GM18951 (cell line): ENCODE measurements around the gene TAGLN2.

ENCODE experiments used
- POLR2A ChIP-seq: IDR thresholded peaks from 4 replicates; pipeline ENCODE4 v1.6.1; 2011; ENCODE audit warnings: mild to moderate bottlenecking; ENCODE audit not compliant: insufficient read length, insufficient read depth; ENCODE audit errors: extremely low read depth
- in situ Hi-C: fragments of 300-500 bp; cut with MboI; formaldehyde crosslinking; loops from one replicate; pipeline ENCODE4 v1.12.0; 2022; ENCODE audit warnings: low sequenced_read_pairs, mixed read lengths, inconsistent platforms; ENCODE audit not compliant: unreplicated experiment

Gene TAGLN2

DNA sequence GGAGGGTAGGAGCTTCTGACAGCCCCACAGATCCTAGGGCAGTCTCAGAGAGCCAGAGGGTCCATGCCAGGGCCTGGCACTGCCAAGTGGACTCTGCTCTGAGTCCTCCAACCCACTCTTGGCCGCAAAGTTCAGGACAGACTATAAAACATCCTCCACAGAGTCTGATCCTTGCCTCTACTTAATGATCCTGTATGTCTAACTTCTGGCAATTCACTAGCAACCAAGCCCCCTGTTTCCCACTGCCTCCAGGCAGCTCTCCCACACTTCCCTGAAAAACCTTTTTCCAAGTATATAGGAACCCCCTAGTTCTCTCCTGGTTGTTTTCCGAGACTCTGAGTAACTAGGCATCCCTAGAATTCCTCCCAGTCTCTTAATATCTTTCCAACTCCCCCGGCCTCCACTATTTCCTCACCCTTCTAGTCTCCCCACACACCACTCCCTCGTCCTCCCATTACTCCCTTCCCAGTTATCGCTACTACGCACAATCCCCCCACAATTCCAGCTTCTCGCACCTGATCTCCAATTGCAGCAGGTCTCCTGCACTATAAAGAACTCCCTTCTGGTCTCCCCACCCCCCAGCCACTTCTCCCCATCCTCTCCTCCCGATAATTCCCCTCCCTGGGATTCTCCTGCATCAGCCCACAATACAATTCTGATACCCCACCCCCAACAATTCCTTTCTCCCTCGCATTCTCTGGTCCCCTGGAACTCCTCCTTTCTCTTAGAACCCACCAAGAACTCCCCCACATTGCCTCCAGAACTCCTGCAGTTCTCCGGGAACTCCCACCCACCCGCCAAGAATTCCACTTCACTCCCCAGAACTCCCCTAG lies 19.5 kb upstream of the TAGLN2 start:
- no peak for TF ChIP-seq POLR2A
- in situ Hi-C loops, result loop anchor here (5.0 kb wide), 1 partner anchor 57 kb away; no protein-coding TSS in a partner anchor

DNA sequence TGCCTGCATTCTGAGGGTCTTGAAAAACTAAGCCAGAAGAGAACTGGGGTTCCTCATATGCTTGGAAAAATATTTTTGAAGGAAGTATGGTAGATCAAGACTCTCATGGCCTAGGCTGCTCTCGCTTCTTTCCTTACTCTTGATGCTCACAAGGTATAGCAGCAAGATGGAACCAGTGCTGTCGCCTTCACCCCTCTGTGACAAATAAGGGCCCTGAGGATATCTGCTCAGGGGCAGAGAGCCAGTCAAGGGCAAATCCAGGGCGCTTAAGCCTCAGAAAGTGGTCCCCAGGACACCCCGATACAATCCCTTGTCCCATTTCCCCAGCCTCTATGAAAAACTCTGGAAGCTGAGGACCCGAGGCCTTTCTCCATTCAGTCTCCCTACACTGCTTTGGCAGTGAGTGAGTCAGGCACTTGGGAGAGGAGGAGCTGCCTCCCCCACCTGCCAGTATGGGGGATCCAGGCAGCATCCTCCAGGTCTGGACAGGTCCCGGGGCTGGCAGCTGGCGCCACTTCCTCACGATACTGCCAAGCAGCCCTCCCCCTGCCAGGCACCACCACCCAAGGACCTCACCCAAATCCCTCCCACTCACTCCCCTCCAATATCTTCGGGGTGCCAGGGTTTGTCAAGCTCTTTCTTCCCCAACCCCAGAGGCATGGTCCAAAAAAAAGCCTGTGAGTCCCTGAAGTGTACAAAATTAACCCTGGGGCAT lies 18.8 kb upstream of the TAGLN2 start:
- in situ Hi-C loops, result loop anchor here (5.0 kb wide), 1 partner anchor 58 kb away; no protein-coding TSS in a partner anchor
- TF ChIP-seq POLR2A, result no peak

DNA sequence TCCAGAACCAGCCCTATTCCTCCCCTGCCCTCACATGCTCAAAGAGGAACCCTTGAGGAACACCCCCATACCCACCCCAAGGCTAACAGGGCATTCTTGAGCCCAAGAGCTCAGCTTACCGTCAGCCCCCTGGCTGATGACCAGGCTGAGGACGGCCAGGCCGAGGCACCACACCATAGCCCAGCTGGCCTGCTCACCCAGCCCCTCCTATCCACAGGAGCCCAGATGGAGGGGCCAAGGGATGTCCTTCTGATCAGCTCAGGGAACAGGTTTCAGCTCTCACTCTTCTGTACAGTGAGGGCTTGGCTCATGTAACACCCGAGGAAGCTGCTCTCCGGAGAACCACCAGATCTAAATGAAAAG lies 18.0 kb upstream of the TAGLN2 start:
- in situ Hi-C loops, result loop anchor here (5.0 kb wide), 1 partner anchor 59 kb away; no protein-coding TSS in a partner anchor
- no peak for TF ChIP-seq POLR2A

DNA sequence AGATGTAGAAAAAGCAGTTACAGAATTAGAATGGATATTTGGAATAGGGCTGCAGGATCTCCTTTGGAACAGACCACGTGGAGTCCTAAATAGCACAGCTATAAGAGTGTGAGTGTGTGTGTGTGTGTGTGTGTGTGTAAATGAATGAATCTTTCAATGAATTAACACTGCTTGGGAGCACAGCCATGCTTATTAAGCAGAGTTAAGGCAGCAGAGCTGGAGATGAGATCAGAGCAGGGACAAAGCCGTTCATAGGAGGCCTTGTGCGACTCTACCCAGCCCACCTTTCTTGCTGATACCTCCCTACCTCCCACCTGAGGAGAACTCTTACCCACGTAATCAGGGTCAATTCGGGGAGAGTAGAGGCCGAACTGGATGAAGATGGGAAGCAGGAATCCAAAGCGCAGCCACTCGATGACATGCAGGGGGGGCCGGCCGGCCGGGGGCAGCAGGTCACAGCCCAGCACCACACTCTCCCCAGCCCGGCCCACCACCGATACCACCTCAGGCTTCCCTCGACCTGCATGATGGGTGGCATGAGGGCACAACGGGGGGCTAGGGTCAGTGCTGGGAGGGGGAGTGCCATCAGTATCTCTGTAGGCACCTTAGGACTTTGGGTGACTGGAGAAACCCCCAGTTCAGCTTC lies 17.4 kb upstream of the TAGLN2 start:
- in situ Hi-C loops, result loop anchor here (5.0 kb wide), 1 partner anchor 60 kb away; no protein-coding TSS in a partner anchor
- no peak for TF ChIP-seq POLR2A

DNA sequence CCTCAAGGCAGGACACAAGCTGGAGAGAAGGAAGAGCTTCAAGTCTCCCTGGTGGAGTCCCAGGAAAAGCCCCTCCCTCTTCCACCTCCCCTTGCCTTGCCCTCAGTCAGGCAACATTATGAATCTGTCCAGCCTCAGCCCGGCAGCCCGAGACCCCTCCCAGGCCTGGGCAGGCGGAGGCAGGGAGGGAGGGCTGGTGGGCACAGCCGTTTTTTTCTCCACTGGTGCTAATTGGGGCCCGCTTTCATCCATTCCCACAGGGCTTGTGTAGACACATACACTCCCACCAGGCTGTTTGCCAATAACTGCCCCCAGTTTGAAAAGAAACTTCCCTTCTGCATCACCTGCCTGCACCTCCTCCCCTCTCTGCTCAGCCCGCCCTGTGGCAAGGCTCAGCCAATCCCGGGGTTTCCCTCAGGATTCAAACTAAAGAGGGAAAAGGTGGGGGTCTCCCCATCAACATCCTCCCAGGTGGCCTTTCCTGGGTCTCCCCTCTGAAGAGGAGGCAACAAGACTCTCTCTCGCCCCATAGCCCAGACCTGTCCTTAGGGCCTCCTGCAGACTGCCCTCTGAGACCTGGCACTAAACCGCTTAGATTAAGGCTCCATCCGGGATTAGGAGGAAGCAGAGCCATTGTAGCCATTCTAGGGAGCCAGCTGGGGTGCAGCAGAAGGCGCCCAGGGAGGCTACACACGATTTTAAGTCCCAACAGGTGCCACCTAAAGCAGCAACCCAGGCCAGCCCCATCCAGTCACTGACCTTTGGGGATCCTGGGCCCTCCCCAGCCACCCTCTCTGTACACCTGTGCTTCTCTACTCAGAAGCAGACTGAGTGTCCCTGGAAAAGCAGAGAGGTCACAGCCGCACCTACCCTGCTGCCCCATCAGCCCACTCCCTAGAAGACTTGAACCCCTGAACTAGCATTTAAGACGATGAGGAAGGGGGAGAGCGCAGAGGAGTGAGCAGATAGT lies 16.6 kb upstream of the TAGLN2 start:
- TF ChIP-seq POLR2A, result no peak
- in situ Hi-C loops, result loop anchor here (5.0 kb wide), 1 partner anchor 60 kb away; no protein-coding TSS in a partner anchor

DNA sequence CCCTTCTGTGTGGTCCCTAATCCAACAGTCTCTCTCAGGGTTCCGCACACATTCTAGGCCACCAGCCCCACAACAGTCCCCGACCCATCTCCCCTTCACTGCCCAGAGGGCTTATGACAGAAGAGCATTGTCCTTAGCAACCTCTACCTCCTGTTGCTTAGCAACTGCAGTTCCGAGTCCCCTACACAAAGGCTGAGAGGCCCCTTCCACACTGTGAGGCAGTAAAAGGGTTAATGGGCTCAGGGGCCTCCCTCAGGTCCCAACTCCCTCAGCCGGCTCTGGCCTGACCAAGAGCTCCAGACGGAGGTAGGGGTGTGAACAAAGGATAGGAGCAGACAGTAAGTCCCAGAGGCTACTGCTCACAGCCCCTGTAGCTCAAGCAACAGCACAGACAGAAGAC lies 15.8 kb upstream of the TAGLN2 start:
- TF ChIP-seq POLR2A, result no peak
- in situ Hi-C loops, result loop anchor here (5.0 kb wide), 1 partner anchor 61 kb away; no protein-coding TSS in a partner anchor

DNA sequence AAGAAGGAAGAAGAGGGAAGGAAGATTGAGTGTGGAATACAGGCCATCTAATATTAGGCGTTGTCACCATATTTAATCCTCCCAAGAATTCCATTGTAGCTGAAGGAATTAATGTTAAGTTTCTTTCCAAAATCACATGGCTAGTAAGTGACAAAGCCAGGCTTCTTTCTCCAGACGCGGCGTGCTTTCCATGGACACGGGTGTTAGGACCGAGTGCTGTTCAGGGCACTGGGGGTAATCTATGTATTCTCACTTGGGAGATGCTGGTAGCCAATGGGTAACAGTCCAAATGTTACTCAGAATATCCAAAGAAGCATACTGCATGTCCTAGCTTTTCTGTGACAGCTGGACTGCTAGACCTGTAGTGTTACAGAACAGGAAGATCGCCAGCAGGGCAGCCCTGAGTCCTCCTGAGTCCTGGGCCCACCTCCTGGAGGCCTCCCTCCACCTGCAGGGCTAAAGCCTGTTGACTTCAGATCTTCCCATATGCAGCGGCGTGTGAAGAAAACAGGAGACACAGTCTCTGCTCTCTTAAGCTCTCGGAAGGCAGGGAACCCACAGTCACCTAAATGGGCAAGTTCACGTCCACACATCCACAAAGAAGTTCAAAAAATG lies 14.8 kb upstream of the TAGLN2 start:
- TF ChIP-seq POLR2A, result no peak
- in situ Hi-C loops, result loop anchor here (5.0 kb wide), 1 partner anchor 62 kb away; no protein-coding TSS in a partner anchor

DNA sequence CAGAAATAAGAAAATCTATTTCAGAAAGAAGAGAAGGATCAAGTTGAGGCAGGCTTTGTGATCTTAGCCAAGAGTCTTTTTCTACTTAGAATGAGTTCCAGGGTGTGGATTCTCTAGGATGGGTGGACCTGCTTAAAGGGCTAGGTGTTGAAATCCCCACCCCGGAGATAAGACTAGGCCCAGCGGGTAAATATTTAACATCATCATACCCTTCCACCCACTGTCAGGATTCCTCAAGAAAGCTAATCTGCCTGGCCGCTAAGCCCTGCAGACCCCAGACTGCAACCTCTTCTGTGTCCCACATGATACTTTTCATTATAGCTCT lies 14.3 kb upstream of the TAGLN2 start:
- TF ChIP-seq POLR2A, result no peak
- in situ Hi-C loops, result loop anchor here (5.0 kb wide), 1 partner anchor 63 kb away; no protein-coding TSS in a partner anchor

DNA sequence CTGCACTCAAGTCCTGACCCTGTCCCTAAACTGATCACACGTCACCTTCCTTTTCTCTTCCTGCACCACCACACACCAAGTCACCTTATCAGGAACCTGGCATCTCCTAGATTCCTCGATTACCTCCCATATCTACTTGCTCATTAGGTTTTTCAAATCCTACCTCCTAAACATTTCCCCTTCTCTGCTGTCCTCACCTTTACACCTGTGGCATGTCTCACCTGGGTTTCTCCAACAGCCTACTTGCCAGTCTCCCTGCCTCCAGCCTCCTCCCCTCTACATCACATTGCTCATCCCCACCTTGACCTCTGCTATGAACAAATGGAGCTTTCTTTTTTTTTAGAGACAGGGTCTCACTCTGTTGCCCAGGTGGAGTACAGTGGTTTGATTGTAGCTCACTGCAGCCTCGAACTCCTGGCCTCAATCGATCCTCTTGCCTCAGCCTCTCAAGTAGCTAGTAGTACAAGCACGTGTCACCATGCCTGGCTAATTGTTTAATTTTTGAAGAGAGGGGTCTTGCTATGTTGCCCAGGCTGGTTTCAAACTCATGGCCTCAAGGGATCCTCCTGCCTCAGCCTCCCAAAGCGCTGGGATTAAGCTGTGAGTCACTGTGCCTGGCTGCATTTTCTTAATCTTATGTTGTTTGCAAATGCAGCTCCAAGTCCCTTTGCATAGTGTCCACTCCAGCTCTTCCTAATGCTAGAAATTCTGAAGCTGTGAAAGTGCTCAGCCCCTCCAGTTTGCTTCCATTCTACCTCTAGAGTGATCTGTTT lies 13.8 kb upstream of the TAGLN2 start:
- in situ Hi-C loops, result no loop called here
- no peak for TF ChIP-seq POLR2A

DNA sequence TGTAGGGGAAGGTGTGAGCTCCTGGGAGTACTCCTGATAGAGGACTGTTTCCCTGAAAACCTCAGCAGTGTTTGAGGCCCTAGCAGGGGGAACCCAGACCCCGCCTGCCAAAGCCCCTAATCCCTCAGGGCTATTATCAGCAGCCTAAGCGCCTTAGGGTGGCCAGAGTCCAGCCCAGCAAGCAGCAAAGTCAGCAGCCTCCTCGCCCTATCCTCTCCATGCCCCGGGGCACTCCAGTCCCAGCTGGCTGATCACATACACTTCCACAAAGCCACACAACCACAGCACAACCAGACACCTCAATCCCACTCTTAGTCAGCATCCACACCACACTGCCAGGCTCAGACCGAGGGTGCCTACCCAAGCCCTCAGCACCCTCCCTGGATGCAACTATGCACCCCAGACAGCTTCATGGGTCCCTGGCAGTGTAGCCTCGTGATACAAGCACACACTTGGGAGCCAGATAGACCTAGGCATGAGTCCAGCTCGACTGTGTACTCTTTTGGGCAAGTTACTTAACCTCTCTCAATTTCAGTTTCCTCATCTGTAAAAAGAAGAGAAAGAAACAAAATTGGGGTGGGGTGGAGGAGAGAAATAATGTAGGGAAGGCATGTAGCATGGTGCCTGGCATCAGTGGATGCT lies 13.0 kb upstream of the TAGLN2 start:
- in situ Hi-C loops, result no loop called here
- no peak for TF ChIP-seq POLR2A
